K562 (cell line): Measurements from ENCODE around the gene LRRC51. TPM values are rescaled to one million over a fixed set of nuclear protein-coding genes. Genes with fewer than 3 reads are reported as not detected.
A peak's percentile ranks its signal among the peaks of the same experiment; 100 is the strongest.

Experiments
- ARID4B ChIP-seq: sonication (generic); formaldehyde crosslinking; IDR thresholded peaks from 2 replicates; pipeline ENCODE4 v1.8.0; 2022; ENCODE audit warnings: mild to moderate bottlenecking, missing genetic modification reagents
- DDX20 ChIP-seq: fragments of 450-650 bp; IDR thresholded peaks from 2 replicates; pipeline ENCODE4 v1.6.1; 2016; ENCODE audit warnings: missing genetic modification characterization, low read depth, mild to moderate bottlenecking, missing compliant biosample characterization, moderate library complexity
- FIP1L1 ChIP-seq: fragments of 200-400 bp; formaldehyde crosslinking; IDR thresholded peaks from 2 replicates; pipeline ENCODE4 v1.6.1; 2018; ENCODE audit warnings: mild to moderate bottlenecking, low read depth, low read length; ENCODE audit not compliant: poor library complexity, severe bottlenecking
- MGA ChIP-seq: fragments of 450-650 bp; IDR thresholded peaks from 2 replicates; pipeline ENCODE4 v1.6.1; 2016; ENCODE audit warnings: mild to moderate bottlenecking, moderate library complexity
- PHF21A ChIP-seq: fragments of 450-650 bp; IDR thresholded peaks from 2 replicates; pipeline ENCODE4 v1.6.1; 2017; ENCODE audit warnings: low read depth, borderline replicate concordance
- ZNF140 ChIP-seq: fragments of 250-450 bp; sonication (Bioruptor Pico); IDR thresholded peaks from 2 replicates; pipeline ENCODE4 v1.8.0; 2021; ENCODE audit warnings: moderate library complexity, mild to moderate bottlenecking, inconsistent platforms
- ZNF274 ChIP-seq: IDR thresholded peaks from 2 replicates; pipeline ENCODE4 v1.6.1; 2011; ENCODE audit warnings: low read depth, mild to moderate bottlenecking, low read length, moderate library complexity, borderline replicate concordance
- polyA plus RNA-seq, 8 experiments: library from polyadenylated mRNA; depleted of rRNA in 4 of 8; stranded (reverse) in 5 of 8; unstranded in 3 of 8; fragments of >200 nt; fragmentation: Nextera tagmentation in 2 of 8; fragmentation: Illumina TruSeq in 1 of 8; extraction: Ambion mirVana in 2 of 8; extraction: Trizol in 1 of 8; gene quantifications; 2 replicates each; pipeline versions ENCODE4 v1.2.1 to v1.2.3, GENCODE V29; 2011 to 2014; ENCODE audit warnings: inconsistent platforms in 1 of 8, missing spikeins in 1 of 8
- total RNA-seq, 7 experiments: library from RNA; depleted of rRNA in 6 of 7; stranded (reverse); fragments of >200 nt in 6 of 7; fragmentation: Illumina TruSeq in 2 of 7; extraction: Trizol in 2 of 7; gene quantifications; 2 replicates each; pipeline versions ENCODE4 v1.2.1 to v1.2.3, GENCODE V29; 2011 to 2021; ENCODE audit warnings: low replicate concordance in 1 of 7

Gene LRRC51
- total and polyA plus RNA-seq, 9 of the 15 experiments (the other 6 are each of a cell fraction or from before 2014, with no cell fraction given), result 4.7 to 10.6 (median 5.6) TPM

- TF ChIP-seq MGA (peak; percentile 41; the same call in 1 of the 2 replicates), ZNF140 (CRISPR knock-in tag) (no peak), ZNF274 (no peak), FIP1L1 (no peak), PHF21A (no peak), DDX20 (tag) (no peak), ARID4B (CRISPR knock-in tag) (no peak)
Observed at GRCh38 chr11:72111300-72112142, 30.9 kb downstream of the LRRC51 start (continued).
